Measurements from ENCODE around the gene PRAME. TPM values are rescaled to one million over a fixed set of nuclear protein-coding genes. Genes with fewer than 3 reads are reported as not detected.

PRAME gene
- total and polyA plus RNA-seq, 10 donors, result 0.04 to 0.24 (median 0.12) TPM; not detected in 6

GRCh38 chr22:22523494-22523893 is 35.6 kb downstream of the PRAME start:
- Histone ChIP-seq H3K27ac (no peak overlapping the region), H3K4me3 (no peak overlapping the region), H3K27me3 (replicated peaks in 1 of 7) (peaks cover 0 to 21% (median 0%) of the 10 kb centered on the region in 7 donors), H3K4me1 (no peaks in the 10 kb centered on the region), H3K9me3 (no peaks in the 10 kb centered on the region), H3K36me3 (no peaks in the 10 kb centered on the region)
- intact Hi-C loops (cut with DNase I; ENCODE audit: low total_unique reads), result no loop called here
- TF ChIP-seq POLR2AphosphoS5 (IDR thresholded peaks at IDR 0.05) (no peak), CTCF (IDR thresholded peaks at IDR 0.05 in 8 of 11, conservative IDR thresholded peaks at IDR 0.05 in 3 of 11) (no peak), POLR2A (IDR thresholded peaks at IDR 0.05) (no peak)
- DNase-seq, result no peak
- 79 to 91% (median 82%) methylated on average over 6 of the region's 6 CpGs for WGBS, 5 donors

GRCh38 chr22:22521631-22522030 is 37.4 kb downstream of the PRAME start:
- H3K4me3 ChIP-seq, result no peak overlapping the region
- no peaks in the 10 kb centered on the region for H3K4me1 ChIP-seq
- no peaks in the 10 kb centered on the region for H3K9me3 ChIP-seq
- H3K27me3 ChIP-seq (replicated peaks in 1 of 7), result peaks cover 0 to 30% (median 0%) of the 10 kb centered on the region in 7 donors
- intact Hi-C loops (cut with DNase I; ENCODE audit: low total_unique reads), result no loop called here
- H3K36me3 ChIP-seq, result no peaks in the 10 kb centered on the region
- WGBS, 5 donors, result 82 to 88% (median 84%) methylated on average over 8 of the region's 8 CpGs
- no peak overlapping the region for H3K27ac ChIP-seq
- TF ChIP-seq POLR2AphosphoS5 (IDR thresholded peaks at IDR 0.05), result no peak
- no peak for TF ChIP-seq CTCF (IDR thresholded peaks at IDR 0.05 in 8 of 11, conservative IDR thresholded peaks at IDR 0.05 in 3 of 11)
- no peak for TF ChIP-seq POLR2A (IDR thresholded peaks at IDR 0.05)
- no peak for DNase-seq

- no peak overlapping the region for H3K27ac ChIP-seq
- no peak overlapping the region for H3K4me3 ChIP-seq
- no peaks in the 10 kb centered on the region for H3K36me3 ChIP-seq
- H3K27me3 ChIP-seq (replicated peaks in 1 of 7), result peaks cover 0 to 33% (median 0%) of the 10 kb centered on the region in 7 donors
- H3K9me3 ChIP-seq, result no peaks in the 10 kb centered on the region
- no peak for TF ChIP-seq POLR2AphosphoS5 (IDR thresholded peaks at IDR 0.05)
- TF ChIP-seq POLR2A (IDR thresholded peaks at IDR 0.05), result no peak
- 69 to 82% (median 77%) methylated on average over 12 of the region's 12 CpGs for WGBS, 5 donors
- DNase-seq, result no peak
- no peaks in the 10 kb centered on the region for H3K4me1 ChIP-seq
- intact Hi-C loops (cut with DNase I; ENCODE audit: low total_unique reads), result no loop called here
These were observed 38.1 kb downstream of the PRAME start for GRCh38 chr22:22520667-22521602.

- Histone ChIP-seq H3K4me3 (no peak within 1 kb of the TSS), H3K9me3 (no peaks in the 10 kb centered on the region), H3K4me1 (no peaks in the 10 kb centered on the region), H3K27me3 (replicated peaks in 1 of 7) (peaks cover 0 to 35% (median 0%) of the 10 kb centered on the region in 7 donors), H3K27ac (no peak within 1 kb of the TSS), H3K36me3 (no peaks in the 10 kb centered on the region)
- DNase-seq, result no peak
- 69 to 81% (median 73%) methylated on average over 12 of the region's 12 CpGs for WGBS, 5 donors
- intact Hi-C loops (cut with DNase I; ENCODE audit: low total_unique reads), result no loop called here
- TF ChIP-seq CTCF (IDR thresholded peaks at IDR 0.05 in 8 of 11, conservative IDR thresholded peaks at IDR 0.05 in 3 of 11) (no peak), POLR2AphosphoS5 (IDR thresholded peaks at IDR 0.05) (no peak), POLR2A (IDR thresholded peaks at IDR 0.05) (no peak)
These were observed 38.9 kb downstream of the PRAME start, which contains the start of gene ZNF280A for GRCh38 chr22:22520020-22520656. Gene ZNF280A, minus strand, starts transcription at chr22:22520270. Its CDS starts 4,640 bp downstream, at chr22:22515630.
